ENCODE results near the gene WARS2. TPM values are rescaled to one million over a fixed set of nuclear protein-coding genes. Genes with fewer than 3 reads are reported as not detected.

WARS2 gene
- total RNA-seq, 1 donor from 2014 or later: 14.1 TPM

- intact Hi-C loops (cut with micrococcal nuclease): no loop called here
Observed at GRCh38 chr1:119001181-119002027, 139.0 kb downstream of the WARS2 start.

- intact Hi-C loops (cut with micrococcal nuclease): no loop called here
Observed at GRCh38 chr1:119000371-119001180, 139.9 kb downstream of the WARS2 start.

GRCh38 chr1:118999348-119000071 lies 140.9 kb downstream of the WARS2 start:
- intact Hi-C loops (cut with micrococcal nuclease): no loop called here

GRCh38 chr1:118998171-118998570 lies 142.3 kb downstream of the WARS2 start:
- intact Hi-C loops (cut with micrococcal nuclease): no loop called here

- intact Hi-C loops (cut with micrococcal nuclease): no loop called here
Observed at GRCh38 chr1:118997225-118997624, 143.2 kb downstream of the WARS2 start.

GRCh38 chr1:118995312-118996016 lies 145.0 kb downstream of the WARS2 start:
- intact Hi-C loops (cut with micrococcal nuclease): no loop called here

- intact Hi-C loops (cut with micrococcal nuclease): no loop called here
Observed at GRCh38 chr1:118993700-118994026, 146.8 kb downstream of the WARS2 start.

GRCh38 chr1:118992868-118993699 lies 147.4 kb downstream of the WARS2 start:
- intact Hi-C loops (cut with micrococcal nuclease): no loop called here

GRCh38 chr1:118992237-118992825 lies 148.1 kb downstream of the WARS2 start:
- intact Hi-C loops (cut with micrococcal nuclease): no loop called here

GRCh38 chr1:118991448-118991847 lies 149.0 kb downstream of the WARS2 start:
- intact Hi-C loops (cut with micrococcal nuclease): no loop called here

- intact Hi-C loops (cut with micrococcal nuclease): no loop called here
Observed at GRCh38 chr1:118990513-118991152, 149.8 kb downstream of the WARS2 start.

GRCh38 chr1:118989878-118990378 lies 150.5 kb downstream of the WARS2 start:
- intact Hi-C loops (cut with micrococcal nuclease): no loop called here

- intact Hi-C loops (cut with micrococcal nuclease): no loop called here
Observed at GRCh38 chr1:118989006-118989815, 151.2 kb downstream of the WARS2 start.

GRCh38 chr1:118988186-118989005 lies 152.1 kb downstream of the WARS2 start, which contains the start of gene TBX15:
TBX15 (minus strand) TSS chr1:118988343; CDS start chr1:118987795, 548 bp downstream.
- intact Hi-C loops (cut with micrococcal nuclease): no loop called here

GRCh38 chr1:118987468-118988185 lies 152.8 kb downstream of the WARS2 start:
- intact Hi-C loops (cut with micrococcal nuclease): no loop called here

- intact Hi-C loops (cut with micrococcal nuclease): no loop called here
Observed at GRCh38 chr1:118986555-118987467, 153.6 kb downstream of the WARS2 start.

Measured in T-helper 2 cell treated with Interferon-gamma antibody and Interleukin-4, amounts not matched to agents 100 ng/mL and 5 ng/mL, for 36 hours (primary cell).